Ovary (tissue), 3 donors: ENCODE results near the gene DNAH17.

Experiments used
- POLR2A ChIP-seq: fragments of 450-650 bp; IDR thresholded peaks from one replicate; pipeline ENCODE4 v1.6.1; 2017; ENCODE audit warnings: antibody characterized with exemption, mild to moderate bottlenecking, moderate library complexity
- TF ChIP-seq, protein P1 (sequence below), 3 donors: fragments of 450-650 bp in 2 of 3; fragments of 200-600 bp in 1 of 3; IDR thresholded peaks; one replicate each; pipeline versions ENCODE4 v1.5.1 to v1.8.0; 2016 to 2022; ENCODE audit warnings: antibody characterized with exemption in 3 of 3, mild to moderate bottlenecking in 1 of 3
- donor health status: DM: no; HTN: no; CAD: no.

DNA sequence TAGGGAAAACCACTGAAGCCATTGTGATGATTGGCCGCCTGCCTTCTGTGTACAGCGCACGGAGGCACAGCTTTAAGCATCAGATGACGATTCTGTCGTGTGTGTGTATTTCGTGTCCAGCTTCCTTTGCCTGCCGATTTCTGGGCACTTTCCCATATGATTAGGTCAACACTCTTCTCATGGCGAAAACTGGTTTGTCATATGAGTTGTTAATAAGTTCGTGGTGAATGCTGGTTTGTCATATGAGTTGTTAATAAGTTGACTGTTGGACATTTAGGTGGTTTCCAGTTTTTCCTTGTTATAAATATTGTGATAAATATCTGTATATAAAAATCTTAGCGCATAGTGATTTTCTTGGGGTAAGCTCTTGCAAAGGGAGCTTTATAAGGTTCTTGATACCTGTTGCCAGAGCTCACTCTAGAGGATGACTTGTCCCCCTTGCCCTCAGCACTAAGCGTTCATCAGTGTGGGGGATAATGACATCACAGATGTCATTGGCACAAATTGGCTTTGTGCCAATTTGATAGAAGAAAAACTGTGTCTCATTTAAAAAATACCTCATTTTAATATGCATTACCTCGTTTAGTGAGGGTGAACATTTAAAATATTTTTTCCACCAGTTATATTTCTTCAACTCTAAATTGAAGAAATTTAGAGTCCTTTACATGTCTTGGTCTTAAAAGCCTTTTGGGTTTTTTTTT lies 158.7 kb downstream of the DNAH17 start:
- TF ChIP-seq, protein P1, sequence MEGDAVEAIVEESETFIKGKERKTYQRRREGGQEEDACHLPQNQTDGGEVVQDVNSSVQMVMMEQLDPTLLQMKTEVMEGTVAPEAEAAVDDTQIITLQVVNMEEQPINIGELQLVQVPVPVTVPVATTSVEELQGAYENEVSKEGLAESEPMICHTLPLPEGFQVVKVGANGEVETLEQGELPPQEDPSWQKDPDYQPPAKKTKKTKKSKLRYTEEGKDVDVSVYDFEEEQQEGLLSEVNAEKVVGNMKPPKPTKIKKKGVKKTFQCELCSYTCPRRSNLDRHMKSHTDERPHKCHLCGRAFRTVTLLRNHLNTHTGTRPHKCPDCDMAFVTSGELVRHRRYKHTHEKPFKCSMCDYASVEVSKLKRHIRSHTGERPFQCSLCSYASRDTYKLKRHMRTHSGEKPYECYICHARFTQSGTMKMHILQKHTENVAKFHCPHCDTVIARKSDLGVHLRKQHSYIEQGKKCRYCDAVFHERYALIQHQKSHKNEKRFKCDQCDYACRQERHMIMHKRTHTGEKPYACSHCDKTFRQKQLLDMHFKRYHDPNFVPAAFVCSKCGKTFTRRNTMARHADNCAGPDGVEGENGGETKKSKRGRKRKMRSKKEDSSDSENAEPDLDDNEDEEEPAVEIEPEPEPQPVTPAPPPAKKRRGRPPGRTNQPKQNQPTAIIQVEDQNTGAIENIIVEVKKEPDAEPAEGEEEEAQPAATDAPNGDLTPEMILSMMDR (IDR thresholded peaks at IDR 0.05), result no peak
- TF ChIP-seq POLR2A, result no peak
